ENCODE measurements around the gene TAS2R7.

GRCh38 chr12:10829994-10830393, 27.6 kb upstream of the TAS2R7 start:
- TF ChIP-seq CTCF (IDR thresholded peaks at IDR 0.05) = no peak
- no peak for TF ChIP-seq POLR2A (IDR thresholded peaks at IDR 0.05)
